Measurements from ENCODE around the gene CHCHD6. TPM values are rescaled to one million over a fixed set of nuclear protein-coding genes. Genes with fewer than 3 reads are reported as not detected.

The CHCHD6 gene
- total RNA-seq, 1 donor, result 10.9 TPM

DNA sequence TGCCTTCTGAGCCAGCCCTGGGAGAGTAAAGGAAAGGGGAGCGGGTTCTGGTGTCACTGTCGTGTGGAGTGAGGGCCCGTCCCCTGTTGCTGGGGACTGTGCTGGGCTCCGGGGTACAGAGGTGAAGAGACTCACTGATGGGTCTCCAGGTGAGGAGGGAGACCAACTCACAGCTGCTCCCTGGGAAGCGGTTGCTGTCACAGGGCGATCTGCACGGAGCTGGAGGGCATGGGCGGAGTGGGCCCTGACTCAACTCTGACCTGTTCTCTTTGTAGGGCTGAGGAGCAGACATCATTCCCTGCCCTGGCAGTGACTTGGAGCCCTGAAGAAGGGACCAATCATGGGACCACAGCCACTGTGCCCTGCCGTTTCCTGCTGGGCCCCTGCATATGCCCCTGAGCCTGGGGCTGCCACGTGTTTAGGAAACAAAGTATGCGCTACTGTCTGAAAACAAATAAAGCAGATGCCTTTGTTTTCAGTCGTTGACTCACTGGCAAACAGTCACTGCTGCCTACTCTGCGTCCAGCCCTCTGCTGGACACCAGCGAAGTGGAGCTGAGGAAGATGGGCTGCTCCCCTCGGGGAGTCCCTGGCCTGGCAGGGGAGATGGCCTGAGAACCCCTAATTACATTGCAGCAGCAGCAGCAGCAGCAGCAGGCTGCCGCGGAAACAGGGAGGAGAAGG lies 256.0 kb downstream of the CHCHD6 start:
- peak overlapping the region; percentile 6 for H3K27ac ChIP-seq (ENCODE audit: low read depth, low read length)
- H3K4me2 ChIP-seq (ENCODE audit: insufficient read depth, low read length), result no peak overlapping the region
- TF ChIP-seq CTCF (IDR thresholded peaks at IDR 0.05; ENCODE audit: extremely low read depth, low read depth, low read length), result peak; percentile 70
- peak overlapping the region; percentile 23 for H2AFZ ChIP-seq (ENCODE audit: low read length)
- H3K36me3 ChIP-seq (ENCODE audit: insufficient read depth, low read length), result no peaks in the 10 kb centered on the region
- H3K4me1 ChIP-seq (ENCODE audit: insufficient read depth, low read length), result peaks cover 20% of the 10 kb centered on the region
- H4K20me1 ChIP-seq (ENCODE audit: insufficient read depth, low read length), result no peaks in the 10 kb centered on the region
- peak; percentile 96 for DNase-seq (ENCODE audit: insufficient read length, low spot score, missing footprints)
- no peaks in the 10 kb centered on the region for H3K79me2 ChIP-seq (ENCODE audit: insufficient read depth, low read length)
- no peaks in the 10 kb centered on the region for H3K9me3 ChIP-seq (ENCODE audit: low read depth, low read length)
- H3K4me3 ChIP-seq (ENCODE audit: insufficient read depth, low read length), result no peak overlapping the region
- H3K27me3 ChIP-seq (ENCODE audit: insufficient read depth, low read length), result no peaks in the 10 kb centered on the region

DNA sequence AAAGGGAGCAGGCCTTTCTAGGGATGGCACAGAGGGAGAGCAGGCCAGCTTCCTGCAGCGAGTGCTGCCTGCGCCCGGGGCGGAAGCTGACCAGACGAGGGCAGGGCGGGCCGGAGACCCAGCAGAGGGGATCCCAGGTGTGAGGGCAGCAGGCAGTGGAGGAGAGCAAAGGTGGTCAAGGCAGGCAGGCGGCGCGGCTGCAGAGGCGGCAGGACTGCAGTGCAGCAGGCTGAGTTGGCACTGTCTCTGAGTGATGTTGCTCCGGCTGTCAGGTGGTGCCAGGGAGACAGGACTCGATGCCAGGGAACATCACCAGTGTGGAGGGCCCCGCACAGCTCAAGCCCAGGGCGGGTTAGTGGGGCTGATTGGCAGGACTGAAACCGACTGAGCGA lies 256.6 kb downstream of the CHCHD6 start:
- H2AFZ ChIP-seq (ENCODE audit: low read length), result no peak overlapping the region
- peak; percentile 26 for TF ChIP-seq CTCF (IDR thresholded peaks at IDR 0.05; ENCODE audit: extremely low read depth, low read depth, low read length)
- H3K4me1 ChIP-seq (ENCODE audit: insufficient read depth, low read length), result peaks cover 20% of the 10 kb centered on the region
- no peaks in the 10 kb centered on the region for H3K79me2 ChIP-seq (ENCODE audit: insufficient read depth, low read length)
- H3K36me3 ChIP-seq (ENCODE audit: insufficient read depth, low read length), result no peaks in the 10 kb centered on the region
- no peaks in the 10 kb centered on the region for H3K9me3 ChIP-seq (ENCODE audit: low read depth, low read length)
- H3K4me3 ChIP-seq (ENCODE audit: insufficient read depth, low read length), result no peak overlapping the region
- H3K27ac ChIP-seq (ENCODE audit: low read depth, low read length), result peak overlapping the region; percentile 6
- no peaks in the 10 kb centered on the region for H3K27me3 ChIP-seq (ENCODE audit: insufficient read depth, low read length)
- no peaks in the 10 kb centered on the region for H4K20me1 ChIP-seq (ENCODE audit: insufficient read depth, low read length)
- H3K4me2 ChIP-seq (ENCODE audit: insufficient read depth, low read length), result no peak overlapping the region
- DNase-seq (ENCODE audit: insufficient read length, low spot score, missing footprints), result peak; percentile 34

DNA sequence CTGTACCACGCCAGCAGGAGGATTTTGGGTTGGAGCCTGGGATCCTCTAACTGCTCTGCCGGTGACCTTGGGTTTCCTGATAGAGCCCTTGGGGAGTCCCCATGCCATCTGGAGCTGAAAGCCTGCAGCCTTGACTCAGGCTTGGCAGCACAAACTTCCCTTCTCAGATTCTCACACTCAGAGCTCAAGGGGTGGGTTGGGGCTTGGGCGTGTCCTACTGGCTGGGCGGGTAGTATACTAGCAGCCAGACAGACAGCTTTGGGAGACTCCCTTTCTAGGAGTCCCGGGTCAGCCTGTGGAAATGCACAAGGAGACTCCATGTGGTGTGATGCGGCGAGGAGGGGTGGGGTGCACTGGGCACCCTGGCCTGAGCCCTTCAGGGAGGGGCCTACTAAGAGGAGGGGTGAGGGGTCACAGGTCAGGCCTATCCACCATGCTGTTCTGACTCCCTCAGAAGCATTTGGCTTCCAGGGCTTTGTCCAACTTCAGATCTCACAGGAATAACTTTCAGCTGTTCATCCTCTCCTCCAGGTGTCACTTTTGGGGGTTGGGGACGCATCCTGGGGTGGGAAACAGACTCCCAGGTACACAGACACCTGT lies 257.3 kb downstream of the CHCHD6 start:
- no peaks in the 10 kb centered on the region for H3K79me2 ChIP-seq (ENCODE audit: insufficient read depth, low read length)
- no peaks in the 10 kb centered on the region for H3K9me3 ChIP-seq (ENCODE audit: low read depth, low read length)
- no peak overlapping the region for H3K4me3 ChIP-seq (ENCODE audit: insufficient read depth, low read length)
- no peaks in the 10 kb centered on the region for H3K36me3 ChIP-seq (ENCODE audit: insufficient read depth, low read length)
- no peak overlapping the region for H3K4me2 ChIP-seq (ENCODE audit: insufficient read depth, low read length)
- peak overlapping the region; percentile 17 for H3K27ac ChIP-seq (ENCODE audit: low read depth, low read length)
- H3K4me1 ChIP-seq (ENCODE audit: insufficient read depth, low read length), result peaks cover 20% of the 10 kb centered on the region
- no peak for TF ChIP-seq CTCF (IDR thresholded peaks at IDR 0.05; ENCODE audit: extremely low read depth, low read depth, low read length)
- H4K20me1 ChIP-seq (ENCODE audit: insufficient read depth, low read length), result no peaks in the 10 kb centered on the region
- peak; percentile 95 for DNase-seq (ENCODE audit: insufficient read length, low spot score, missing footprints)
- no peak overlapping the region for H2AFZ ChIP-seq (ENCODE audit: low read length)
- no peaks in the 10 kb centered on the region for H3K27me3 ChIP-seq (ENCODE audit: insufficient read depth, low read length)

DNA sequence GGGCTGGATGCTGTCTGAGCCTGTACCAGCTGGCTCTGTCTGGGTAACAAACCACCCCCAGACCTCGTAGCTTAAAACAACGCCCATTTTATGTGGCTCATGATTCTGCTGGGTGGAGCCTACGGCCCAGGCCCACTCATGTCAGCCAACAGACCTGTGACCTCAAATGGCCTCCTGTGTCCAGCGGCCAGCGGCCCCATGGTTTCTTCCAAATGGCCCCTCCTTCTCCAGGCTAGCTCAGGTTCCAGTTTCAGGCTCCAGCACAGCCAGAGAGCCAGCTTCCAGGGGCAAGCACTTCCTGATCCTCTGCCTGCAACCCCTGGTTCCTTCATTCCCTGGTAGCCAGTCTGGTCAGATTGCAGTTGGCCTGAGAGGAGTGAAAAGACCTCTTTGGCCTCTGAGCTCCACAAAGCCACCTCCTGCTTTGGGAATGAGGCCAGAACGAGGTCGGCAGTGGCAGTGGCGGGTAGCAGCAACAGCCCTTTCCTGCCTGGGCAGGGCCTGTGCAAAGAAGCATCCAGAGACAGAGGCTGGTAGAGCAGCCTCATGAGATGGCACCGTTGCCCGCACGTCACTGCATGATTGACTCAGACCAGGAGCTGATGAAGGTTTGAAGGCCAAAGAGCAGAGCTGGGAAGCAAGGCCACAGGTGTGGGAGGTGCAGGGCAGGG lies 257.9 kb downstream of the CHCHD6 start:
- H3K4me2 ChIP-seq (ENCODE audit: insufficient read depth, low read length), result no peak overlapping the region
- no peak overlapping the region for H2AFZ ChIP-seq (ENCODE audit: low read length)

More for the DNA sequence above, 257.9 kb downstream of the CHCHD6 start:
- Histone ChIP-seq H3K4me1 (ENCODE audit: insufficient read depth, low read length) (peaks cover 20% of the 10 kb centered on the region), H3K27me3 (ENCODE audit: insufficient read depth, low read length) (no peaks in the 10 kb centered on the region), H3K36me3 (ENCODE audit: insufficient read depth, low read length) (no peaks in the 10 kb centered on the region), H3K27ac (ENCODE audit: low read depth, low read length) (peak overlapping the region; percentile 17), H4K20me1 (ENCODE audit: insufficient read depth, low read length) (no peaks in the 10 kb centered on the region), H3K9me3 (ENCODE audit: low read depth, low read length) (no peaks in the 10 kb centered on the region), H3K4me3 (ENCODE audit: insufficient read depth, low read length) (no peak overlapping the region), H3K79me2 (ENCODE audit: insufficient read depth, low read length) (no peaks in the 10 kb centered on the region)
- no peak for TF ChIP-seq CTCF (IDR thresholded peaks at IDR 0.05; ENCODE audit: extremely low read depth, low read depth, low read length)
- DNase-seq (ENCODE audit: insufficient read length, low spot score, missing footprints), result peak; percentile 85
